Measurements from ENCODE around the gene EMP1. TPM values are rescaled to one million over a fixed set of nuclear protein-coding genes. Genes with fewer than 3 reads are reported as not detected.
A peak's percentile ranks its signal among the peaks of the same experiment; 100 is the strongest.

Gene EMP1
- total RNA-seq, 2 donors from 2014 or later: 6.2 to 14.0 TPM

DNA sequence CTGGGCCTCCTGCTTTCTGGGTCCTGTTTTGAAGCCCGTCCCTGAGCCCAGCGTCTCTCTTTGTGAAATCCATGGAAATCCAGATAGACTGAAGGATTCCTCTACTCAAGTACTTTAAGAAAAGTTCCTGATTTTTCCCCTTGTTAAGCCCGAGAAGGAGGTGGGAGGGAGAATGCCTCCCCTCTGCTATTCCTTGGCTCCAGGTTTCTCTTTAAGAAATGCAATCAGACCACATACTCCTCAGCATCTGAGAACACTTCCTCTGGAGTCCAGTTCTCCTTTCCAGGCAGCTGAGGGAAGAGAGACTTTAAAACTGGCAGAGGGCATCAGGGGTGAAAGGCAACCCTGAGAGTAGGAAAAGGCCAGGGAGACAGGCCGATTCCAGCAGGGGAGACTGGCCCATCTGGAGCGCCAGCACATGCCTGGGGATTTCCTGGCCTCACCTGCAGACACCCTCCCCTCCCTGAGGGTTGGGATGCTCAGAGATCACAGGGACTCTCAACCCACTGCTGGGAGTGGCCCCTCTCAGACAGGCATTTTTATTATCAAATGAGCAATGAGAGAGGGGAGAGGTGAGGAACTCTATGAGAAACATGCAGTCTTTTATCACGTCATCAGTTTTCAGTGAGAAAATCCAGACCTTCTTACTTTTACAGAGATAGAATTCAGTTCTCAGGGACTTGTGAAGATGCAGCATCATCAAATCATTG, 2.0 kb upstream of the EMP1 start:
- H3K9me3 ChIP-seq (ENCODE audit: control insufficient read depth, low read length, poor library complexity, severe bottlenecking): no peaks in the 10 kb centered on the region
- peaks cover 23% of the 10 kb centered on the region for H3K4me1 Mint-ChIP-seq
- H3K27me3 Mint-ChIP-seq: peaks cover 6% of the 10 kb centered on the region
- ATAC-seq (no peak), DNase-seq (no peak)
- H3K36me3 Mint-ChIP-seq (ENCODE audit: low read depth): no peaks in the 10 kb centered on the region
- no peak overlapping the region for H3K4me3 Mint-ChIP-seq
- no peak overlapping the region for H3K27ac Mint-ChIP-seq

- H3K27me3 Mint-ChIP-seq: peaks cover 6% of the 10 kb centered on the region
- H3K27ac Mint-ChIP-seq: peak overlapping the region; percentile 91
- H3K9me3 ChIP-seq (ENCODE audit: control insufficient read depth, low read length, poor library complexity, severe bottlenecking): no peaks in the 10 kb centered on the region
- H3K36me3 Mint-ChIP-seq (ENCODE audit: low read depth): no peaks in the 10 kb centered on the region
- H3K4me3 Mint-ChIP-seq: no peak overlapping the region
- DNase-seq (no peak), ATAC-seq (no peak)
- peaks cover 26% of the 10 kb centered on the region for H3K4me1 Mint-ChIP-seq
Measured at GRCh38 chr12:13195250-13195649, 1.3 kb upstream of the EMP1 start.

GRCh38 chr12:13195785-13196129, 769 bp upstream of the EMP1 start:
- Mint-ChIP-seq H3K4me3 (peak overlapping the region; percentile 88), H3K27me3 (peaks cover under 1% of the 10 kb centered on the region), H3K27ac (peak overlapping the region; percentile 91), H3K36me3 (ENCODE audit: low read depth) (no peaks in the 10 kb centered on the region), H3K4me1 (peaks cover 26% of the 10 kb centered on the region)
- ATAC-seq (no peak), DNase-seq (no peak)
- H3K9me3 ChIP-seq (ENCODE audit: control insufficient read depth, low read length, poor library complexity, severe bottlenecking): no peaks in the 10 kb centered on the region

- Mint-ChIP-seq H3K4me1 (peaks cover 33% of the 10 kb centered on the region), H3K4me3 (peak overlapping the region; percentile 88), H3K27me3 (no peaks in the 10 kb centered on the region), H3K27ac (peak overlapping the region; percentile 91), H3K36me3 (ENCODE audit: low read depth) (no peaks in the 10 kb centered on the region)
- no peak for ATAC-seq
- no peak for DNase-seq
- no peaks in the 10 kb centered on the region for H3K9me3 ChIP-seq (ENCODE audit: control insufficient read depth, low read length, poor library complexity, severe bottlenecking)
Measured at GRCh38 chr12:13197032-13197431, 506 bp downstream of the EMP1 start.

DNA sequence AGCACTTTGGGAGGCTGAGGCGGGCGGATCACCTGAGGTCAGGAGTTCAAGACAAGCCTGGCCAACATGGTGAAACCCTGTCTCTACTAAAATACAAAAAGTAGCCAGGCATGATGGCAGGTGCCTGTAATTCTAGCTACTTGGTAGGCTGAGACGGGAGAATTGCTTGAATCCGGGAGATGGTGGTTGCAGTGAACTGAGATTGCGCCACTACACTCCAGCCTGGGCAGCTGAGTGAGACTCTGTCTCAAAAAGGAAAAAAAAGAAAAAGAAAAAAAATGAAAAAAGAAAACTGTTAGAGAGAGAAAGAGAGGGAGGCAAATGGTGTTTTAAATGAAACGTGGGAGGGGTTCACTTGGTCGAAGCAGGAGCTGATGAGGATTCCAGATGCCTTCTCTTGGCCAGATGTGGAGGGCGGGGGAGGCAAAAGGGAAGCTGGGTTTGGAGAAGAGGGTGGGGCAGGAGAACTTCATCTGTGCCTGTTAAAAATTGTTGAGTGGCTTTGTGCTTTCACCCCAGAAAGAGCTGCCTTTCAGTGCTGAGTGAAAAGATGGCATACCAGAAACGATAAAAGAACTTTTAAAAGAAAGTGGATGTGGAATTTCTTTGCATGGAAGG, 1.1 kb downstream of the EMP1 start:
- DNase-seq (no peak), ATAC-seq (no peak)
- Mint-ChIP-seq H3K4me3 (peak overlapping the region; percentile 88), H3K36me3 (ENCODE audit: low read depth) (no peaks in the 10 kb centered on the region), H3K27ac (peak overlapping the region; percentile 91), H3K27me3 (no peaks in the 10 kb centered on the region), H3K4me1 (peaks cover 36% of the 10 kb centered on the region)
- no peaks in the 10 kb centered on the region for H3K9me3 ChIP-seq (ENCODE audit: control insufficient read depth, low read length, poor library complexity, severe bottlenecking)

GRCh38 chr12:13198241-13198640, 1.7 kb downstream of the EMP1 start:
- peak overlapping the region; percentile 91 for H3K27ac Mint-ChIP-seq
- no peak overlapping the region for H3K4me3 Mint-ChIP-seq
- no peak for ATAC-seq
- H3K36me3 Mint-ChIP-seq (ENCODE audit: low read depth): no peaks in the 10 kb centered on the region
- H3K9me3 ChIP-seq (ENCODE audit: control insufficient read depth, low read length, poor library complexity, severe bottlenecking): no peaks in the 10 kb centered on the region
- DNase-seq: no peak
- H3K4me1 Mint-ChIP-seq: peaks cover 36% of the 10 kb centered on the region
- H3K27me3 Mint-ChIP-seq: no peaks in the 10 kb centered on the region

DNA sequence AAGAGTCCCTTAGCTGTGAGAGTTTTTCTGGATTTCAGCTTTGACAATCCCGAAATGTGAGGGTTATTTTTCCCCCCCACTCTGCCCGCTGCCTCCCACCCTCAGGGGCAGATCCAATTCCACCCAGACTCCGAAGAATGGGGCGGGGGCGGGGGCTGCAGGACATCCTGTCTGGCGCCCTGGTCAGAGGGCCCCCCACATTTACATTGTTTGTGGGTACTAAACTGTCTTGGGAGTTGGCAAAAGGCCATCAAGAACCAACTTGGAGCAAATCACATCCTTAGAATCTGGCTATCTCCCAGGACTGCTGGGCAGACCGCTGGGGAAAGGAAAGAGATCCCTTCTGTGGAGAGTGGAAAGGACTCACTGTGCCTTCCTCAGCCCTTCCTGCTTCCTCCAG, 2.4 kb downstream of the EMP1 start:
- H3K4me3 Mint-ChIP-seq: no peak overlapping the region
- no peak for ATAC-seq
- H3K4me1 Mint-ChIP-seq: peaks cover 36% of the 10 kb centered on the region

GRCh38 chr12:13199592-13199991, 3.1 kb downstream of the EMP1 start:
- Mint-ChIP-seq H3K4me1 (peaks cover 36% of the 10 kb centered on the region), H3K4me3 (no peak overlapping the region), H3K36me3 (ENCODE audit: low read depth) (no peaks in the 10 kb centered on the region), H3K27ac (peak overlapping the region; percentile 65), H3K27me3 (peaks cover 4% of the 10 kb centered on the region)
- ATAC-seq: no peak
- H3K9me3 ChIP-seq (ENCODE audit: control insufficient read depth, low read length, poor library complexity, severe bottlenecking): no peaks in the 10 kb centered on the region
- DNase-seq: no peak

More for the DNA sequence above, 2.4 kb downstream of the EMP1 start:
- Mint-ChIP-seq H3K36me3 (ENCODE audit: low read depth) (no peaks in the 10 kb centered on the region), H3K27me3 (no peaks in the 10 kb centered on the region), H3K27ac (peak overlapping the region; percentile 6)
- no peaks in the 10 kb centered on the region for H3K9me3 ChIP-seq (ENCODE audit: control insufficient read depth, low read length, poor library complexity, severe bottlenecking)
- DNase-seq: no peak

- no peaks in the 10 kb centered on the region for H3K36me3 Mint-ChIP-seq (ENCODE audit: low read depth)
- DNase-seq (no peak), ATAC-seq (no peak)
- H3K4me1 Mint-ChIP-seq: peaks cover 35% of the 10 kb centered on the region
- no peaks in the 10 kb centered on the region for H3K9me3 ChIP-seq (ENCODE audit: control insufficient read depth, low read length, poor library complexity, severe bottlenecking)
- H3K27ac Mint-ChIP-seq: no peak overlapping the region
- H3K27me3 Mint-ChIP-seq: peaks cover 9% of the 10 kb centered on the region
- no peak overlapping the region for H3K4me3 Mint-ChIP-seq
Measured at GRCh38 chr12:13200841-13201240, 4.3 kb downstream of the EMP1 start.

- H3K36me3 Mint-ChIP-seq (ENCODE audit: low read depth): no peaks in the 10 kb centered on the region
- H3K9me3 ChIP-seq (ENCODE audit: control insufficient read depth, low read length, poor library complexity, severe bottlenecking): no peaks in the 10 kb centered on the region
- no peak for DNase-seq
- ATAC-seq: no peak
- peaks cover 10% of the 10 kb centered on the region for H3K27me3 Mint-ChIP-seq
- no peak overlapping the region for H3K27ac Mint-ChIP-seq
- H3K4me3 Mint-ChIP-seq: no peak overlapping the region
- peaks cover 26% of the 10 kb centered on the region for H3K4me1 Mint-ChIP-seq
Measured at GRCh38 chr12:13203034-13203922, 6.8 kb downstream of the EMP1 start.

GRCh38 chr12:13204428-13204827, 7.9 kb downstream of the EMP1 start:
- Mint-ChIP-seq H3K4me3 (no peak overlapping the region), H3K27ac (no peak overlapping the region), H3K27me3 (peaks cover 19% of the 10 kb centered on the region), H3K36me3 (ENCODE audit: low read depth) (no peaks in the 10 kb centered on the region), H3K4me1 (peaks cover 29% of the 10 kb centered on the region)
- ATAC-seq: no peak
- no peak for DNase-seq
- H3K9me3 ChIP-seq (ENCODE audit: control insufficient read depth, low read length, poor library complexity, severe bottlenecking): no peaks in the 10 kb centered on the region

GRCh38 chr12:13205809-13206559, 9.5 kb downstream of the EMP1 start:
- no peak for DNase-seq
- Mint-ChIP-seq H3K4me1 (peaks cover 26% of the 10 kb centered on the region), H3K27me3 (peaks cover 24% of the 10 kb centered on the region), H3K27ac (peak overlapping the region; percentile 80), H3K4me3 (no peak overlapping the region), H3K36me3 (ENCODE audit: low read depth) (no peaks in the 10 kb centered on the region)
- no peak for ATAC-seq
- H3K9me3 ChIP-seq (ENCODE audit: control insufficient read depth, low read length, poor library complexity, severe bottlenecking): no peaks in the 10 kb centered on the region

DNA sequence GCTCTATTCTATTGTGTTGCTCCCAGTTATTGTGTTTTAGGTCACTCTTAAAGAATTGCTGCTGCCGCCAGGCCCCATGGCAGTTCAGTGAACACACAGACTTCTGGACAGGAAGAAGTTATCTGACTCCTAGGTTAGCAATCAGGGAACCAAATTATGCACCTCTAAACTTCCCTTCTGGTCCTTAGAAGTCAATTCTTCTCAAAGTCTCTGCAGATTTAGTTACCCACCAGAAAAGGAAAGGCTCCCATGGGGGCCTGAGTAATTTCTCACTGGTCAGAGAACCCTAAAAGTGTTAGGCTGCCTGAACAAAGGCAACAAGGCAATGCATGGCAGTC, 10.0 kb downstream of the EMP1 start:
- Mint-ChIP-seq H3K4me3 (no peak overlapping the region), H3K27ac (peak overlapping the region; percentile 72), H3K4me1 (peaks cover 22% of the 10 kb centered on the region)

More for the DNA sequence above, 10.0 kb downstream of the EMP1 start:
- H3K27me3 Mint-ChIP-seq: peaks cover 24% of the 10 kb centered on the region
- ATAC-seq (no peak), DNase-seq (no peak)
- H3K9me3 ChIP-seq (ENCODE audit: control insufficient read depth, low read length, poor library complexity, severe bottlenecking): no peaks in the 10 kb centered on the region
- no peaks in the 10 kb centered on the region for H3K36me3 Mint-ChIP-seq (ENCODE audit: low read depth)
